H1 (cell line): ENCODE measurements around the gene TTBK1. TPM values are rescaled to one million over a fixed set of nuclear protein-coding genes. Genes with fewer than 3 reads are reported as not detected.
A peak's percentile ranks its signal among the peaks of the same experiment; 100 is the strongest.

Experiments
- ASH2L ChIP-seq: fragments of 200-600, 300-600 bp; sonication (generic); IDR thresholded peaks from one replicate; pipeline ENCODE4 v1.7.1; 2017; ENCODE audit warnings: low read length
- BCL11A ChIP-seq, 2 experiments: IDR thresholded peaks; one replicate each; pipeline ENCODE4 v1.6.1; 2011; ENCODE audit warnings: low read depth in 2 of 2, low read length in 2 of 2, mild to moderate bottlenecking in 2 of 2
- GTF2F1 ChIP-seq: IDR thresholded peaks from 2 replicates; pipeline ENCODE4 v1.6.1; 2012; ENCODE audit warnings: low read depth, low read length, improper control_type of control experiment, borderline replicate concordance
- HDAC6 ChIP-seq: IDR thresholded peaks from one replicate; pipeline ENCODE4 v1.7.1; 2012; ENCODE audit warnings: low read depth, mild to moderate bottlenecking, inconsistent platforms, low read length, moderate library complexity
- NRF1 ChIP-seq: IDR thresholded peaks from 2 replicates; pipeline ENCODE4 v1.6.1; 2011; ENCODE audit warnings: mild to moderate bottlenecking, low read depth, low read length, improper control_type of control experiment
- SIN3A ChIP-seq, 2 experiments: IDR thresholded peaks in 1 of 2; conservative IDR thresholded peaks in 1 of 2; 2 replicates each; pipeline ENCODE4 v1.6.1; 2011 to 2012; ENCODE audit warnings: low read length in 2 of 2, improper control_type of control experiment in 1 of 2, low read depth in 1 of 2, mild to moderate bottlenecking in 1 of 2
- TAF7 ChIP-seq: optimal IDR thresholded peaks from 2 replicates; pipeline ENCODE3; 2011; ENCODE audit warnings: low read depth, mild to moderate bottlenecking, inconsistent platforms, low read length, moderate library complexity, borderline replicate concordance
- polyA plus RNA-seq, 7 experiments: library from polyadenylated mRNA; depleted of rRNA in 3 of 7; stranded (reverse) in 5 of 7; unstranded in 2 of 7; fragments of >200 nt in 5 of 7; fragments of 200-250 nt in 2 of 7; gene quantifications; 1 replicate in 5 of 7; 2 replicates in 1 of 7; 4 replicates in 1 of 7; pipeline versions ENCODE4 v1.2.1 to v1.2.3, GENCODE V29; 2011 to 2013; ENCODE audit warnings: missing spikeins in 2 of 7, mixed read lengths in 2 of 7
- total RNA-seq: library from RNA; stranded (reverse); fragmentation: NEBNext Ultra II Directional; extraction: Animal tissue kit (Norgen Biotek cat#: 25700); gene quantifications from 2 replicates; pipeline ENCODE4 v1.2.1, GENCODE V29; 2021
- TF ChIP-seq, protein P1 (sequence below): fragments of 300-600 bp; sonication (generic); IDR thresholded peaks from 2 replicates; pipeline ENCODE4 v1.7.1; 2012; ENCODE audit warnings: low read length, moderate library complexity, mild to moderate bottlenecking, inconsistent platforms; ENCODE audit not compliant: insufficient replicate concordance

TTBK1 gene
- total and polyA plus RNA-seq, 2 of the 8 experiments (the other 6 are each of a cell fraction or from before 2014, with no cell fraction given) = 0.53 to 1.6 TPM

DNA sequence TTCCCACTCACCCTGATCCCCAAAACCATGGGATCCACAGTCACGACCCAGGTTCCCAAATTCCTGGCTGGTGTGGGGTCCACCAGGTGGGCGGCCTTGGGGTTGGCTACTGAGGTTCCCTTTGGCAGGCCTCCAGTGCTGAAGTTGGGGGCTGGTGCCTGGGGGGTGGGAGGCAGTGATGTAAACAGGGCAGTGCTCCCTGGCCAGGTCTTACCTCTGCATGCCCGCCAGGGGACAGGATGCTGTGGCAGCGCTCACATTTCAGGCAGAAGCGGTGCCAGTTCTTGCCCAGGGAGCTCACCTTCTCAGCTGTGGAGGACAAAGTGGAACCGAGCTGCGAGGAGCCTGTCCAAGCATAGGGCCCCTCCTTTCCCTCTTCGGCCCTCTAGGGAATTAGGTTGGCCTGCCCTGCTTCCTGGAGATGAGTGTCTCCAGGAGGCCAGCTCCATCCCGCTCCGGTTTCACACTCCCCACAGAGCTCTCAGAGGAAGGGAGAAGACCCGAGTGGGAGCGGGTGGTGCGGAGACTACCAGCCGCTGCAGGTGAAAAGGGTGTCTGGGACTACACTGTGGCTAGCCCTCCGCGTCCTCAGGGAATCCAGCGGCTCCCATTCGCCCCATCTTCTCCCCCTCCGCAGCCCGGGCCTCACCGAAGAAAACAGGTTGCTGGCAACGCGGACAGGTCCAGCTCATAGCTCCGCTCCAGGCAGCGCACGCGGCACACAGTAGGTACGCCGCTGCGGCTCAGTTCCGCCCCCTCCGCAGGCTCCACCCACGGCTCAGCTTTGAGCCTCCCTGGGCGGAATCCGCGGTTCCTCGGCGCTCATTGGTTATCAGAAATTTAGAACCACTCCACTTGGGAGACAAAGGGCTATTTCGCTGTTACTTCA lies 65.1 kb downstream of the TTBK1 start, which contains the start of gene CRIP3 (continued):
- TF ChIP-seq, protein P1, sequence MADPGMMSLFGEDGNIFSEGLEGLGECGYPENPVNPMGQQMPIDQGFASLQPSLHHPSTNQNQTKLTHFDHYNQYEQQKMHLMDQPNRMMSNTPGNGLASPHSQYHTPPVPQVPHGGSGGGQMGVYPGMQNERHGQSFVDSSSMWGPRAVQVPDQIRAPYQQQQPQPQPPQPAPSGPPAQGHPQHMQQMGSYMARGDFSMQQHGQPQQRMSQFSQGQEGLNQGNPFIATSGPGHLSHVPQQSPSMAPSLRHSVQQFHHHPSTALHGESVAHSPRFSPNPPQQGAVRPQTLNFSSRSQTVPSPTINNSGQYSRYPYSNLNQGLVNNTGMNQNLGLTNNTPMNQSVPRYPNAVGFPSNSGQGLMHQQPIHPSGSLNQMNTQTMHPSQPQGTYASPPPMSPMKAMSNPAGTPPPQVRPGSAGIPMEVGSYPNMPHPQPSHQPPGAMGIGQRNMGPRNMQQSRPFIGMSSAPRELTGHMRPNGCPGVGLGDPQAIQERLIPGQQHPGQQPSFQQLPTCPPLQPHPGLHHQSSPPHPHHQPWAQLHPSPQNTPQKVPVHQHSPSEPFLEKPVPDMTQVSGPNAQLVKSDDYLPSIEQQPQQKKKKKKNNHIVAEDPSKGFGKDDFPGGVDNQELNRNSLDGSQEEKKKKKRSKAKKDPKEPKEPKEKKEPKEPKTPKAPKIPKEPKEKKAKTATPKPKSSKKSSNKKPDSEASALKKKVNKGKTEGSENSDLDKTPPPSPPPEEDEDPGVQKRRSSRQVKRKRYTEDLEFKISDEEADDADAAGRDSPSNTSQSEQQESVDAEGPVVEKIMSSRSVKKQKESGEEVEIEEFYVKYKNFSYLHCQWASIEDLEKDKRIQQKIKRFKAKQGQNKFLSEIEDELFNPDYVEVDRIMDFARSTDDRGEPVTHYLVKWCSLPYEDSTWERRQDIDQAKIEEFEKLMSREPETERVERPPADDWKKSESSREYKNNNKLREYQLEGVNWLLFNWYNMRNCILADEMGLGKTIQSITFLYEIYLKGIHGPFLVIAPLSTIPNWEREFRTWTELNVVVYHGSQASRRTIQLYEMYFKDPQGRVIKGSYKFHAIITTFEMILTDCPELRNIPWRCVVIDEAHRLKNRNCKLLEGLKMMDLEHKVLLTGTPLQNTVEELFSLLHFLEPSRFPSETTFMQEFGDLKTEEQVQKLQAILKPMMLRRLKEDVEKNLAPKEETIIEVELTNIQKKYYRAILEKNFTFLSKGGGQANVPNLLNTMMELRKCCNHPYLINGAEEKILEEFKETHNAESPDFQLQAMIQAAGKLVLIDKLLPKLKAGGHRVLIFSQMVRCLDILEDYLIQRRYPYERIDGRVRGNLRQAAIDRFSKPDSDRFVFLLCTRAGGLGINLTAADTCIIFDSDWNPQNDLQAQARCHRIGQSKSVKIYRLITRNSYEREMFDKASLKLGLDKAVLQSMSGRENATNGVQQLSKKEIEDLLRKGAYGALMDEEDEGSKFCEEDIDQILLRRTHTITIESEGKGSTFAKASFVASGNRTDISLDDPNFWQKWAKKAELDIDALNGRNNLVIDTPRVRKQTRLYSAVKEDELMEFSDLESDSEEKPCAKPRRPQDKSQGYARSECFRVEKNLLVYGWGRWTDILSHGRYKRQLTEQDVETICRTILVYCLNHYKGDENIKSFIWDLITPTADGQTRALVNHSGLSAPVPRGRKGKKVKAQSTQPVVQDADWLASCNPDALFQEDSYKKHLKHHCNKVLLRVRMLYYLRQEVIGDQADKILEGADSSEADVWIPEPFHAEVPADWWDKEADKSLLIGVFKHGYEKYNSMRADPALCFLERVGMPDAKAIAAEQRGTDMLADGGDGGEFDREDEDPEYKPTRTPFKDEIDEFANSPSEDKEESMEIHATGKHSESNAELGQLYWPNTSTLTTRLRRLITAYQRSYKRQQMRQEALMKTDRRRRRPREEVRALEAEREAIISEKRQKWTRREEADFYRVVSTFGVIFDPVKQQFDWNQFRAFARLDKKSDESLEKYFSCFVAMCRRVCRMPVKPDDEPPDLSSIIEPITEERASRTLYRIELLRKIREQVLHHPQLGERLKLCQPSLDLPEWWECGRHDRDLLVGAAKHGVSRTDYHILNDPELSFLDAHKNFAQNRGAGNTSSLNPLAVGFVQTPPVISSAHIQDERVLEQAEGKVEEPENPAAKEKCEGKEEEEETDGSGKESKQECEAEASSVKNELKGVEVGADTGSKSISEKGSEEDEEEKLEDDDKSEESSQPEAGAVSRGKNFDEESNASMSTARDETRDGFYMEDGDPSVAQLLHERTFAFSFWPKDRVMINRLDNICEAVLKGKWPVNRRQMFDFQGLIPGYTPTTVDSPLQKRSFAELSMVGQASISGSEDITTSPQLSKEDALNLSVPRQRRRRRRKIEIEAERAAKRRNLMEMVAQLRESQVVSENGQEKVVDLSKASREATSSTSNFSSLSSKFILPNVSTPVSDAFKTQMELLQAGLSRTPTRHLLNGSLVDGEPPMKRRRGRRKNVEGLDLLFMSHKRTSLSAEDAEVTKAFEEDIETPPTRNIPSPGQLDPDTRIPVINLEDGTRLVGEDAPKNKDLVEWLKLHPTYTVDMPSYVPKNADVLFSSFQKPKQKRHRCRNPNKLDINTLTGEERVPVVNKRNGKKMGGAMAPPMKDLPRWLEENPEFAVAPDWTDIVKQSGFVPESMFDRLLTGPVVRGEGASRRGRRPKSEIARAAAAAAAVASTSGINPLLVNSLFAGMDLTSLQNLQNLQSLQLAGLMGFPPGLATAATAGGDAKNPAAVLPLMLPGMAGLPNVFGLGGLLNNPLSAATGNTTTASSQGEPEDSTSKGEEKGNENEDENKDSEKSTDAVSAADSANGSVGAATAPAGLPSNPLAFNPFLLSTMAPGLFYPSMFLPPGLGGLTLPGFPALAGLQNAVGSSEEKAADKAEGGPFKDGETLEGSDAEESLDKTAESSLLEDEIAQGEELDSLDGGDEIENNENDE = no peak
- no peak for TF ChIP-seq BCL11A (IDR thresholded peaks at IDR 0.05; ENCODE audit: low read depth in 2 of 2, low read length in 2 of 2)
- TF ChIP-seq ASH2L = peak; percentile 42
- no peak for TF ChIP-seq NRF1
- TF ChIP-seq HDAC6 = no peak
- TF ChIP-seq SIN3A (conservative IDR thresholded peaks at IDR 0.05 in 1 of 2, IDR thresholded peaks at IDR 0.05 in 1 of 2; ENCODE audit: low read depth in 1 of 2, low read length in 2 of 2) = peak in 1 of 2 experiments; percentile 61; a peak in 1 of 4 replicates
- peak; percentile 13 for TF ChIP-seq TAF7
- 0 out of 2 replicates have a peak, but pooled peaks have one; percentile 18 for TF ChIP-seq GTF2F1
